SK-N-SH treated with all-trans-retinoic acid at 6 μM for 48 hours (cell line): ENCODE measurements around the gene CHAF1B.

Experiments
- ATAC-seq: fragments of 200-7000 bp; cut with Tn5 transposase; 3 replicates; pipeline ENCODE4 v1.9.1; 2020; ENCODE audit warnings: mild to moderate bottlenecking, moderate library complexity
- BACH2 ChIP-seq: fragments of 250-450 bp; sonication (Bioruptor Pico); IDR thresholded peaks from 2 replicates; pipeline ENCODE4 v1.9.0; 2021; ENCODE audit warnings: mild to moderate bottlenecking, borderline replicate concordance
- CSDC2 ChIP-seq: fragments of 250-450 bp; sonication (Bioruptor Pico); IDR thresholded peaks from 2 replicates; pipeline ENCODE4 v1.5.0; 2020; ENCODE audit warnings: mild to moderate bottlenecking, moderate library complexity
- CSRNP3 ChIP-seq: fragments of 250-450 bp; sonication (Bioruptor Pico); IDR thresholded peaks from 2 replicates; pipeline ENCODE4 v1.5.1; 2021; ENCODE audit warnings: mild to moderate bottlenecking, moderate library complexity
- ESRRG ChIP-seq: fragments of 250-450 bp; sonication (Bioruptor Pico); IDR thresholded peaks from 2 replicates; pipeline ENCODE4 v1.6.1; 2021; ENCODE audit warnings: mild to moderate bottlenecking
- GLIS3 ChIP-seq: fragments of 250-450 bp; sonication (Bioruptor Pico); IDR thresholded peaks from 2 replicates; pipeline ENCODE4 v1.5.0; 2020; ENCODE audit warnings: mild to moderate bottlenecking, moderate library complexity
- ISL1 ChIP-seq: fragments of 250-450 bp; sonication (Bioruptor Pico); IDR thresholded peaks from 2 replicates; pipeline ENCODE4 v2.1.2; 2022; ENCODE audit warnings: mild to moderate bottlenecking, moderate library complexity
- OSR1 ChIP-seq: fragments of 250-450 bp; sonication (Bioruptor Pico); IDR thresholded peaks from 2 replicates; pipeline ENCODE4 v1.8.0; 2022; ENCODE audit warnings: moderate library complexity, mild to moderate bottlenecking, inconsistent platforms
- POU6F1 ChIP-seq: fragments of 250-450 bp; sonication (Bioruptor Pico); IDR thresholded peaks from 2 replicates; pipeline ENCODE4 v1.8.0; 2021; ENCODE audit warnings: low read depth, mild to moderate bottlenecking, moderate library complexity, borderline replicate concordance
- PPARA ChIP-seq: fragments of 250-450 bp; sonication (Bioruptor Pico); IDR thresholded peaks from 2 replicates; pipeline ENCODE4 v1.5.0; 2020; ENCODE audit warnings: mild to moderate bottlenecking, borderline replicate concordance
- RARB ChIP-seq: fragments of 250-450 bp; sonication (Bioruptor Pico); IDR thresholded peaks from 2 replicates; pipeline ENCODE4 v1.8.0; 2021; ENCODE audit warnings: mild to moderate bottlenecking, moderate library complexity
- SNAI2 ChIP-seq: fragments of 250-450 bp; sonication (Bioruptor Pico); IDR thresholded peaks from 2 replicates; pipeline ENCODE4 v1.5.0; 2020; ENCODE audit warnings: mild to moderate bottlenecking, moderate library complexity
- TOX ChIP-seq: fragments of 250-450 bp; sonication (Bioruptor Pico); IDR thresholded peaks from 2 replicates; pipeline ENCODE4 v1.8.0; 2021; ENCODE audit warnings: mild to moderate bottlenecking, moderate library complexity, borderline replicate concordance
- ZC3H10 ChIP-seq: fragments of 250-450 bp; sonication (Bioruptor Pico); IDR thresholded peaks from 2 replicates; pipeline ENCODE4 v1.5.1; 2021; ENCODE audit warnings: mild to moderate bottlenecking, moderate library complexity
- ZFP30 ChIP-seq: fragments of 450-650 bp; formaldehyde crosslinking; IDR thresholded peaks from 2 replicates; pipeline ENCODE4 v1.5.0; 2022; ENCODE audit warnings: mild to moderate bottlenecking, moderate library complexity
- ZNF70 ChIP-seq: fragments of 450-650 bp; formaldehyde crosslinking; IDR thresholded peaks from 2 replicates; pipeline ENCODE4 v1.5.0; 2020; ENCODE audit warnings: mild to moderate bottlenecking, moderate library complexity
- ZNF8 ChIP-seq: fragments of 450-650 bp; formaldehyde crosslinking; IDR thresholded peaks from 2 replicates; pipeline ENCODE4 v1.5.0; 2020; ENCODE audit warnings: mild to moderate bottlenecking, moderate library complexity
- TF ChIP-seq, protein P1 (sequence below): fragments of 250-450 bp; sonication (Bioruptor Pico); IDR thresholded peaks from 2 replicates; pipeline ENCODE4 v1.5.0; 2020; ENCODE audit warnings: mild to moderate bottlenecking, moderate library complexity
- TF ChIP-seq, protein P2 (sequence below): fragments of 250-450 bp; sonication (Bioruptor Pico); IDR thresholded peaks from 2 replicates; pipeline ENCODE4 v1.8.0; 2020; ENCODE audit warnings: mild to moderate bottlenecking, moderate library complexity, borderline replicate concordance

Gene CHAF1B

DNA sequence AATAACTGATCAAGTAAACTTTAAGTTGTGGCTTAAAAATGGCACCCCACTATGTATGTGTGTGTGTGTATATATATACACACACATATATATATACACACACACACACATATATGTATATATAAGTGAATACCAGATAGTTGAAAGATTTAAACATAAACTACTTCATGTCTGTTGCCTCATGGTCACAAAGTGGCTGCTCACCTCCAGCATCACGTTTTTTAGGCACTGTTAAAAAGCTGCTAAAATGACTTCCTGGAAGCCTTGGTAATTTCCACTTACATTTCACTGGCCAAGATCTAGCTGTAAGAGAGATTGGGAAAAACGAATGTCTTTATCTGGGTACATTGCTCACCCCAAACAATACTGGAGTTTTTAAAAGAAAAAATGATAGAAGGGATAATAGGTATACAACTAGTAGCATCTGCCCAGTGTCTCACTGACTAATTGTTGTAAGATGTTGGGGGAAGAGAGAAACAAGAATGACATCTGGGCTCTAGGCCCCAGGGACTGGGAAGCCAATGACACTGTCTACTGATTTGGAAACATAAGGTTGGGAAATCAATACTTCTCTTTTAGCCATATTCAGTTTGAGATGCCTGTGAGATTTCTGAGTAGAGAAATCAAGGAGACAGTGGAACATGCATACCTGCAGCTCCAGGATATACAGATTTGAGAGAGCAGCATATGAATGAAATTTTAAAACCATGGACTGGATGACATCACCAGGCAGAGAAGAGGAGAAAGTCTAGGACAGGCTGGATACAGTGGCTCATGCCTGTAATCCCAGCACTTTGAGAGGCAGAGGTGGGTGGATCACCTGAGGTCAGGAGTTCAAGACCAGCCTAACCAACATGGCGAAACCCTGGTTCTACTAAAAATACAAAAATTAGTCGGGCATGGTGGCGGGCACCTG, 51.9 kb downstream of the CHAF1B start (continued):
- TF ChIP-seq, protein P1, sequence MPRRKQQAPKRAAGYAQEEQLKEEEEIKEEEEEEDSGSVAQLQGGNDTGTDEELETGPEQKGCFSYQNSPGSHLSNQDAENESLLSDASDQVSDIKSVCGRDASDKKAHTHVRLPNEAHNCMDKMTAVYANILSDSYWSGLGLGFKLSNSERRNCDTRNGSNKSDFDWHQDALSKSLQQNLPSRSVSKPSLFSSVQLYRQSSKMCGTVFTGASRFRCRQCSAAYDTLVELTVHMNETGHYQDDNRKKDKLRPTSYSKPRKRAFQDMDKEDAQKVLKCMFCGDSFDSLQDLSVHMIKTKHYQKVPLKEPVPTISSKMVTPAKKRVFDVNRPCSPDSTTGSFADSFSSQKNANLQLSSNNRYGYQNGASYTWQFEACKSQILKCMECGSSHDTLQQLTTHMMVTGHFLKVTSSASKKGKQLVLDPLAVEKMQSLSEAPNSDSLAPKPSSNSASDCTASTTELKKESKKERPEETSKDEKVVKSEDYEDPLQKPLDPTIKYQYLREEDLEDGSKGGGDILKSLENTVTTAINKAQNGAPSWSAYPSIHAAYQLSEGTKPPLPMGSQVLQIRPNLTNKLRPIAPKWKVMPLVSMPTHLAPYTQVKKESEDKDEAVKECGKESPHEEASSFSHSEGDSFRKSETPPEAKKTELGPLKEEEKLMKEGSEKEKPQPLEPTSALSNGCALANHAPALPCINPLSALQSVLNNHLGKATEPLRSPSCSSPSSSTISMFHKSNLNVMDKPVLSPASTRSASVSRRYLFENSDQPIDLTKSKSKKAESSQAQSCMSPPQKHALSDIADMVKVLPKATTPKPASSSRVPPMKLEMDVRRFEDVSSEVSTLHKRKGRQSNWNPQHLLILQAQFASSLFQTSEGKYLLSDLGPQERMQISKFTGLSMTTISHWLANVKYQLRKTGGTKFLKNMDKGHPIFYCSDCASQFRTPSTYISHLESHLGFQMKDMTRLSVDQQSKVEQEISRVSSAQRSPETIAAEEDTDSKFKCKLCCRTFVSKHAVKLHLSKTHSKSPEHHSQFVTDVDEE (CRISPR knock-in tag) = no peak
- TF ChIP-seq ZC3H10 (CRISPR knock-in tag) (no peak), OSR1 (CRISPR knock-in tag) (no peak), PPARA (CRISPR knock-in tag) (no peak), ZNF70 (CRISPR knock-in tag) (no peak), GLIS3 (CRISPR knock-in tag) (no peak), BACH2 (no peak)

DNA sequence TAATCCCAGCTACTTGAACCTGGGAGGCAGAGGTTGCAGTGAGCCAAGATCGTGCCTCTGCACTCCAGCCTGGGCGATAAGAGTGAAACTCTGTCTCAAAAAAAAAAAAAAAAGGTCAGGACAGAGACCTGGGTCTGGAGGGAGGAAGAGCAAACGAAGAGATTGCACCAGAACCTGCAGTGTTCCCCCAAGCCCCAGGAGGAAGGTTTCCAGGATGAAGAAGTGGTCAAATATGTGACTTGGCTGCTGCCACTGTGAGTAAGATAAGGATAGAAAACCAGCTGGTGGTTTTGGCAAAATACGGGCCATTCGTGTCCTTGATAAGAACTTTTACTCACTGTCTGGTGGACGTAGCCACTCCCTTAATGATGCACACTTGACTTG, 52.5 kb downstream of the CHAF1B start:
- TF ChIP-seq CSDC2 (CRISPR knock-in tag) = no peak
- no peak for TF ChIP-seq TOX (CRISPR knock-in tag)
- TF ChIP-seq ZNF8 (CRISPR knock-in tag) = no peak
- no peak for TF ChIP-seq ZC3H10 (CRISPR knock-in tag)
- TF ChIP-seq RARB (CRISPR knock-in tag) = no peak
- TF ChIP-seq POU6F1 (CRISPR knock-in tag) = no peak
- TF ChIP-seq, protein P1 (CRISPR knock-in tag) = no peak
- TF ChIP-seq SNAI2 = no peak
- no peak for TF ChIP-seq BACH2
- no peak for TF ChIP-seq CSRNP3 (CRISPR knock-in tag)
- TF ChIP-seq ISL1 (CRISPR knock-in tag) = no peak
- TF ChIP-seq, protein P2, sequence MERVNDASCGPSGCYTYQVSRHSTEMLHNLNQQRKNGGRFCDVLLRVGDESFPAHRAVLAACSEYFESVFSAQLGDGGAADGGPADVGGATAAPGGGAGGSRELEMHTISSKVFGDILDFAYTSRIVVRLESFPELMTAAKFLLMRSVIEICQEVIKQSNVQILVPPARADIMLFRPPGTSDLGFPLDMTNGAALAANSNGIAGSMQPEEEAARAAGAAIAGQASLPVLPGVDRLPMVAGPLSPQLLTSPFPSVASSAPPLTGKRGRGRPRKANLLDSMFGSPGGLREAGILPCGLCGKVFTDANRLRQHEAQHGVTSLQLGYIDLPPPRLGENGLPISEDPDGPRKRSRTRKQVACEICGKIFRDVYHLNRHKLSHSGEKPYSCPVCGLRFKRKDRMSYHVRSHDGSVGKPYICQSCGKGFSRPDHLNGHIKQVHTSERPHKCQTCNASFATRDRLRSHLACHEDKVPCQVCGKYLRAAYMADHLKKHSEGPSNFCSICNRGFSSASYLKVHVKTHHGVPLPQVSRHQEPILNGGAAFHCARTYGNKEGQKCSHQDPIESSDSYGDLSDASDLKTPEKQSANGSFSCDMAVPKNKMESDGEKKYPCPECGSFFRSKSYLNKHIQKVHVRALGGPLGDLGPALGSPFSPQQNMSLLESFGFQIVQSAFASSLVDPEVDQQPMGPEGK (CRISPR knock-in tag) = no peak
- TF ChIP-seq OSR1 (CRISPR knock-in tag) = no peak
- no peak for TF ChIP-seq ESRRG
- TF ChIP-seq ZFP30 = no peak
- TF ChIP-seq, all 23 proteins: peak for 0

DNA sequence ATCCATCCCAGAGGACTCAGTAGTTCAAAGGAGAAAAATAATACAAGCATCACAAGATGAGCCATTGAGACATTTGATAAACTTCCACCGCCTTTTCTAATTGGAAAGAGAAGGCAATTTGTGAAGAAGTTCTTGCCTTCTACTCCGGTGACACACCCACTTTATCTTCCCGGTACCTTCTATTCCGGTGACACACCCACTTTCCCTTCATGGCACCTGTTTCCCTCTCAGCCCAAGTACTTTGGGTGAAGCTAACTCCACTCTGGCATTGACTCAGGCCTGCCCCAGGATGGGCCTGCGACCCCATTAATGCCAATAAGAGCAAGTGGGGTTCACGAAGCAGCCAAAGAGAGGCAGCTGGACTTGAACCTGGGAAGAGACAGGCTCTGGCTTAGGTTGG, 56.5 kb downstream of the CHAF1B start:
- TF ChIP-seq GLIS3 (CRISPR knock-in tag) (no peak), BACH2 (no peak)
- TF ChIP-seq, all 23 proteins: peak for 0
- ATAC-seq = no peak

More for the DNA sequence above, 52.5 kb downstream of the CHAF1B start:
- peak; percentile 53; the same call in 2 of the 3 replicates for ATAC-seq
